ENCODE measurements around the gene CCDC171. TPM values are rescaled to one million over a fixed set of nuclear protein-coding genes. Genes with fewer than 3 reads are reported as not detected.

The CCDC171 gene
- total RNA-seq, 1 experiment from 2014 or later: 2.4 TPM

DNA sequence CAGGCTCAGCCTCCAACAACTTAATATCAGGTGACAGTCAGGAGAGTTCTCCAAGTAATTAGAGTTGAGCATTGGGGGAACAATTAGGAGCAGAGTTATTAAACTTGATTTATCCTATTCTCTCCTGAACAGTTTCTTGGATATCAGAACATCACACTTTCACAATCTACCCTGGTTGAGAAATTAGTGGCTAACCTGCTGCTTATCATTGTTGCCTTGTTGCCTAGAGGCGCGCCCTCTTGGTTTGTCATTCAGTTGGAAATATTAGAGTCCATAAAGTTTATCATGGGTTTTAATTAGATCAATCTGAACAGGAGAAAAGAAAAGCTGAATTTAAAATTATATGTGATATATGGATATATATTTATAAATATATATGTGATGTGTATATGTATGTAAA, 291.1 kb downstream of the CCDC171 start:
- no peak for DNase-seq
- Histone ChIP-seq H3K4me3 (no peak overlapping the region), H3K27me3 (ENCODE audit: insufficient read depth, low read depth) (no peaks in the 10 kb centered on the region), H3K27ac (no peak overlapping the region), H3K9me3 (ENCODE audit: insufficient read depth, low read depth) (no peaks in the 10 kb centered on the region), H3F3A (ENCODE audit: insufficient read depth, low read depth) (no peaks in the 10 kb centered on the region), H3K4me1 (replicated peaks; ENCODE audit: insufficient read depth) (no peaks in the 10 kb centered on the region), H3K36me3 (ENCODE audit: low read depth) (no peaks in the 10 kb centered on the region), H3K4me2 (no peak overlapping the region), H2AFZ (no peak overlapping the region), H3K9me2 (ENCODE audit: insufficient read depth) (no peaks in the 10 kb centered on the region), H3K79me2 (ENCODE audit: low read depth) (no peaks in the 10 kb centered on the region), H4K20me1 (ENCODE audit: insufficient read depth) (no peaks in the 10 kb centered on the region)
- ChIA-PET CTCF (no interaction called here), POLR2A (ENCODE audit: unreplicated experiment) (no interaction called here)
- TF ChIP-seq EZH2 (IDR thresholded peaks at IDR 0.05; ENCODE audit: low read depth): no peak
- TF ChIP-seq, protein P1, sequence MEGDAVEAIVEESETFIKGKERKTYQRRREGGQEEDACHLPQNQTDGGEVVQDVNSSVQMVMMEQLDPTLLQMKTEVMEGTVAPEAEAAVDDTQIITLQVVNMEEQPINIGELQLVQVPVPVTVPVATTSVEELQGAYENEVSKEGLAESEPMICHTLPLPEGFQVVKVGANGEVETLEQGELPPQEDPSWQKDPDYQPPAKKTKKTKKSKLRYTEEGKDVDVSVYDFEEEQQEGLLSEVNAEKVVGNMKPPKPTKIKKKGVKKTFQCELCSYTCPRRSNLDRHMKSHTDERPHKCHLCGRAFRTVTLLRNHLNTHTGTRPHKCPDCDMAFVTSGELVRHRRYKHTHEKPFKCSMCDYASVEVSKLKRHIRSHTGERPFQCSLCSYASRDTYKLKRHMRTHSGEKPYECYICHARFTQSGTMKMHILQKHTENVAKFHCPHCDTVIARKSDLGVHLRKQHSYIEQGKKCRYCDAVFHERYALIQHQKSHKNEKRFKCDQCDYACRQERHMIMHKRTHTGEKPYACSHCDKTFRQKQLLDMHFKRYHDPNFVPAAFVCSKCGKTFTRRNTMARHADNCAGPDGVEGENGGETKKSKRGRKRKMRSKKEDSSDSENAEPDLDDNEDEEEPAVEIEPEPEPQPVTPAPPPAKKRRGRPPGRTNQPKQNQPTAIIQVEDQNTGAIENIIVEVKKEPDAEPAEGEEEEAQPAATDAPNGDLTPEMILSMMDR (conservative IDR thresholded peaks at IDR 0.05): no peak
- no TSS peak for BruUV-seq (replicated peaks)
- intact Hi-C loops (cut with micrococcal nuclease; ENCODE audit: unreplicated experiment): no loop called here

DNA sequence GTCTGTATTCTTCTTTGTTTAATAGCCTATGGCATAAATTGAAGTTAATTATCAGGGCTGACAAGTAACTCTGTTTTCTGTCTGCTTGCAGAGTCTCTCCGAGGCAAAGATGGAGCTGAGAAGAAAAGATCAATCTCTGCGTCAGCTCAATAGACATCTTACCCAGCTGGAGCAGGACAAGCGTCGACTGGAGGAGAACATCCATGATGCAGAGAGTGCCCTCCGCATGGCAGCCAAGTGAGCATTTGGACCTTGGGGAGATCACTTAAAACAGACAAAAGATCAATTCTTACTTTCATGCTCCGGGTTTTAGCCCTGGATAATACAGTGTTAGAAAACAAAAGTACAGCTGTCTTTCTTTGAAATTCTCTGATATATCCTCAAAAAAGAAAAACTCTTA, 293.8 kb downstream of the CCDC171 start:
- no peak overlapping the region for H3K4me3 ChIP-seq
- BruUV-seq (replicated peaks): no TSS peak
- H3K36me3 ChIP-seq (ENCODE audit: low read depth): no peaks in the 10 kb centered on the region
- no peak overlapping the region for H3K4me2 ChIP-seq
- no peaks in the 10 kb centered on the region for H3K9me3 ChIP-seq (ENCODE audit: insufficient read depth, low read depth)
- no peaks in the 10 kb centered on the region for H4K20me1 ChIP-seq (ENCODE audit: insufficient read depth)
- H3K27me3 ChIP-seq (ENCODE audit: insufficient read depth, low read depth): no peaks in the 10 kb centered on the region
- H3K79me2 ChIP-seq (ENCODE audit: low read depth): no peaks in the 10 kb centered on the region
- no peak for DNase-seq
- no peak for TF ChIP-seq EZH2 (IDR thresholded peaks at IDR 0.05; ENCODE audit: low read depth)
- TF ChIP-seq, protein P1 (conservative IDR thresholded peaks at IDR 0.05): no peak
- H3K4me1 ChIP-seq (replicated peaks; ENCODE audit: insufficient read depth): no peaks in the 10 kb centered on the region
- H2AFZ ChIP-seq: no peak overlapping the region
- intact Hi-C loops (cut with micrococcal nuclease; ENCODE audit: unreplicated experiment): no loop called here
- H3K27ac ChIP-seq: no peak overlapping the region
- CTCF ChIA-PET: no interaction called here
- POLR2A ChIA-PET (ENCODE audit: unreplicated experiment): no interaction called here
- no peaks in the 10 kb centered on the region for H3F3A ChIP-seq (ENCODE audit: insufficient read depth, low read depth)
- no peaks in the 10 kb centered on the region for H3K9me2 ChIP-seq (ENCODE audit: insufficient read depth)

DNA sequence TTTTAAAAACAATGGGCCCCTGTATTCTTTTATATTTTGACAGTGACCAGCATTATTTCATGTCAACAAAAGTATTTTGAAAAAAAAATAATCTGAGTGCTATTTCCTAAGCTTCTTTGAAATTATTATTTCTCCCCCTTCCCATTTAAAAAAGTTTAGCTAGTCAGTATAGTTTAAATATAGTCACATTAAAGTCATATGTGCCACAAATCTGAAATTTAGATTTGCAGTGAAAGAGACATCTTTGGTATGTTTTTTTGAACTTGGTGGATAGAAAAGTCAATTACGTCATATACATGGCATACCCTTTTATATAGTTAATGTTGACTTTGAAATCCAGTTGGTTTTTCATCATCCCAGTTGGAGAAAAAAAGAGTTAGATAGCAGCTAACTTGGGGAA, 297.0 kb downstream of the CCDC171 start:
- H3K9me3 ChIP-seq (ENCODE audit: insufficient read depth, low read depth): no peaks in the 10 kb centered on the region
- no peaks in the 10 kb centered on the region for H4K20me1 ChIP-seq (ENCODE audit: insufficient read depth)
- H3K4me3 ChIP-seq: no peak overlapping the region
- CTCF ChIA-PET: no interaction called here
- no peak overlapping the region for H2AFZ ChIP-seq
- POLR2A ChIA-PET (ENCODE audit: unreplicated experiment): no interaction called here
- BruUV-seq (replicated peaks): no TSS peak
- no peaks in the 10 kb centered on the region for H3K4me1 ChIP-seq (replicated peaks; ENCODE audit: insufficient read depth)
- DNase-seq: no peak
- intact Hi-C loops (cut with micrococcal nuclease; ENCODE audit: unreplicated experiment): no loop called here
- H3K9me2 ChIP-seq (ENCODE audit: insufficient read depth): no peaks in the 10 kb centered on the region
- no peak overlapping the region for H3K27ac ChIP-seq
- no peak for TF ChIP-seq EZH2 (IDR thresholded peaks at IDR 0.05; ENCODE audit: low read depth)
- TF ChIP-seq, protein P1 (conservative IDR thresholded peaks at IDR 0.05): no peak
- H3K79me2 ChIP-seq (ENCODE audit: low read depth): no peaks in the 10 kb centered on the region
- H3K4me2 ChIP-seq: no peak overlapping the region
- H3K27me3 ChIP-seq (ENCODE audit: insufficient read depth, low read depth): no peaks in the 10 kb centered on the region
- H3F3A ChIP-seq (ENCODE audit: insufficient read depth, low read depth): no peaks in the 10 kb centered on the region
- no peaks in the 10 kb centered on the region for H3K36me3 ChIP-seq (ENCODE audit: low read depth)

All from PC-9 (cell line).